HG03097 (cell line): ENCODE measurements around the gene SMURF1.

Experiments
- ATAC-seq: cut with Tn5 transposase; IDR thresholded peaks from one replicate; pipeline ENCODE4 v1.9.1; 2021; ENCODE audit not compliant: unreplicated experiment, low FRiP score

The SMURF1 gene

DNA sequence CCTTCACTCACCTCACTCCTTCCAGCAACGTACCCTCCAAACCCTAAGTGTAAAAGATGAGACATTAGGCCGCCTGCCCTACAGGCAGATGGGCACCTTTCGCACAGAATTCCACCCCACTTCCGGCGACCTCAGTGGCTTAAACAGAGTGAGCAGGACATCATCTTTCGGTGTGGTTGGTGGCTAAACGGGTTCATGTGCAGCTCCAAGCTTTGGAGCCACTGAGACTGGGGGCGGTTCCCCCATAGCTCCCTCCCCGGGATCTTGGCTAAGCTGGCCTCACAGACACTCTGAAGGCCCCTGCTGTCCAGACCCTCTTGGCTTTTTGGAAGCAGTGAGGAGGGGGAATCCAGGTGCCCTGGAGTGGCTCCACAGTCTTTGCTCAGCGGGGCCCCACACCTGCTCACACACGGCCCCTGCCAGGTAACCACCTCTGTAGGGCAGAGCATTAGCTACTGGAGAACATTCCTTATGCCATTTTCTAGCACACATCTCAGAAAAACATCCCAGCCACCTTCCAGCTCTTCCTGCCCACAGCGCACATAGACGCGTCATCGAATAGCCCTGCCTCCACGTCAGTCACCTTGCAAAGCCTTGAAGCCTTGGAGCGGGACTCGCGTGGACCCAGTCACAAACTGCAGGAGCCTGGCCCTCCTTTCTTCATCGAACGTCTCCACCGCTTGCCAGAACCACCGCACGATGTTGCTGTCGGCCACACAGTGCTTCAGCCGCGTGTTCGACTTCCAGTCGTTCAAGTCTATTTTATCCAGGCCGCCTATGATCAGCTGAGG is 108.8 kb downstream of the SMURF1 start:
- ATAC-seq = no peak

- no peak for ATAC-seq
Measured at GRCh38 chr7:99033765-99034164, 110.1 kb downstream of the SMURF1 start.

GRCh38 chr7:99032928-99033327 is 111.0 kb downstream of the SMURF1 start:
- no peak for ATAC-seq

DNA sequence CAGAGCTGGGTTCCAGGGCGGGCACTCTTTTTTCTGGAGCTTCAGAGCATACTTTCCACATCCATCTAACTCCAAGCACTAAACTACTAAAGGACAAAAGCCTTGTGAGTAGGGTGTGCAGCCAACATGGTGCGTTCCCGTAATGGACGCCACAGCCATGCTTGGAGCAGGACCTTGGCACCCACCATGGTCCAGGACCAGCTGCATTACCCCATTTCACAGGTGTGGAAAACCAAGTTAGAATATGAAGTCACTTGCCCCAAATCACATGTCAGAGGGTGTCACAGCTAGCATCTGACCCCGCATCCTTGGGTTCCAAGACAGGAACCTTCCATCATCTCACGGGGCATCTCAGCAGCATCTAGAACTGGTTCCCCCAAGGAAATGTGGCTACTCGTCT is 112.4 kb downstream of the SMURF1 start:
- no peak for ATAC-seq

GRCh38 chr7:99030951-99031350 is 113.0 kb downstream of the SMURF1 start:
- ATAC-seq = no peak

DNA sequence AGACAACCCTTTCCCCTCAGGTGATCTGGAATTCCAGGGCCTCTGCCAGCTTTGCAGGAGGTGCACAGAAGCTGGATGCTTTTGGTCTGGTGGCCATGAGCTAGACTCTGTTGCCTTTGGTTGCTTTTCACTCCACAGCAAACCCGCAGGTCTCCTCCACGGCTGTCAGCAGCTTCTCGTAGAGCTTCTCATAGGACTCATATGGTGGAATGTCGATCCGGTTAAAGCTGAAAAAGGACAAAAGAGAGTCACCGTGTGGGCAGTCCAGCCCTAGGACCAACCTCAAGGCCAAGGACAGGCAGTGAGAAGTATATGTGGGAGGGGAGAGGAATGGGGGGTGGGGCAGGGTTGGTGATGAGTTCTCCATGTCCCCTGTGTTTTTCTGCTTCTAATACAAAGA is 113.5 kb downstream of the SMURF1 start:
- no peak for ATAC-seq

- no peak for ATAC-seq
Measured at GRCh38 chr7:99029466-99030435, 114.2 kb downstream of the SMURF1 start.

DNA sequence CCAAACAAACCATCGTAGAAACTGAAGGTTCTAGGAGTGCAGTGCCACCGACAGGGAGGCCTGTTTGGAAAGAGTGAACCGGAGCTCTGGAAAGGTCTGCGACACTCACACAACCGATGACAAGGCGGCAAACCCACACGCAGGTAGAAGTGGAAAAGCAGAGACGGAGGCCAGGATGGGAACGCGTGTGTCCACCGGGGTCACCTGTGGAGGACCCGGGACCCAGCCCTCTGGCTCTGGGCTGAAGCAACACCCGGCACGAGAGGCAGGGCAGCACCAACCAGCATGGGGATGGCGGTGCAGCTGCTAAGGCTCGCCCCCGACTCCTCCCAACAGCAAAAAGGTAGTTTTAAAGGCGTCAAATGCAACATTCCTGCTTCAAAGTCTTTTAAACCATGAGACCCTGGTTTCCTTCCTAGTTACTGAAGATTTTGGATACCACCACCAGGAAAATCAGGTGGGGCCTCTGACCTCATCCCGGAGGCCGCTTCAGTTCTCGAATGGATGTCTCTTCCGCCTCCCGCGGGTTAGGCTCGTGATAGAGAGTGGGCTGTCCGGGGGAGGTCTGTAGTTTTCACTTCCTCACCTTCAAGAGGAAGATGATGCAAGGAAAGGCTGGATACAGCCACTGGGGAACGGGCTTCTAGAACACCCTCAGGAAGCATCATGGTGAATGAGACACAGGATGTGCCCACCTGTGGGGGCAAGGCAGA is 115.5 kb downstream of the SMURF1 start:
- no peak for ATAC-seq

DNA sequence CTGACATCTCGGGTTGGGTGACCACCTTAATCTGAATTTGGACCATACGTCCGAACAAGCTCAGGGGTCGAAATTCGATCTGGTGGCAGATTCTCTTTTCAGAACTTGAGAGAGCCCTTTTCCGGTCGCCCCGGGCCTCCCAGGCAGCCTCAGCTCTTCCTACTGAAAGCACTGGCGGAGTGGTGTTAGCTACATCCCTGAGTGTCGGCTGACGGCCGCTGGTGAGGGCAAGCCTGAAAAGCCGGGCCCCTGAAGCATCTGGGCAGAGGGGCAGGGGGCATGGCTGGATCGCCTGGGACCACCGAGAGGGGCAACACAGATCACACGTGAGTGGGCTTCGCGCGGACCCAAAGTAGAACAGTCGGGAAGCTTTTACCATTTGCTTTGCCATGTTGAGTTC is 116.1 kb downstream of the SMURF1 start:
- ATAC-seq = no peak

- ATAC-seq = no peak
Measured at GRCh38 chr7:99027241-99027640, 116.7 kb downstream of the SMURF1 start.

- ATAC-seq = no peak
Measured at GRCh38 chr7:99024066-99024465, 119.8 kb downstream of the SMURF1 start.

DNA sequence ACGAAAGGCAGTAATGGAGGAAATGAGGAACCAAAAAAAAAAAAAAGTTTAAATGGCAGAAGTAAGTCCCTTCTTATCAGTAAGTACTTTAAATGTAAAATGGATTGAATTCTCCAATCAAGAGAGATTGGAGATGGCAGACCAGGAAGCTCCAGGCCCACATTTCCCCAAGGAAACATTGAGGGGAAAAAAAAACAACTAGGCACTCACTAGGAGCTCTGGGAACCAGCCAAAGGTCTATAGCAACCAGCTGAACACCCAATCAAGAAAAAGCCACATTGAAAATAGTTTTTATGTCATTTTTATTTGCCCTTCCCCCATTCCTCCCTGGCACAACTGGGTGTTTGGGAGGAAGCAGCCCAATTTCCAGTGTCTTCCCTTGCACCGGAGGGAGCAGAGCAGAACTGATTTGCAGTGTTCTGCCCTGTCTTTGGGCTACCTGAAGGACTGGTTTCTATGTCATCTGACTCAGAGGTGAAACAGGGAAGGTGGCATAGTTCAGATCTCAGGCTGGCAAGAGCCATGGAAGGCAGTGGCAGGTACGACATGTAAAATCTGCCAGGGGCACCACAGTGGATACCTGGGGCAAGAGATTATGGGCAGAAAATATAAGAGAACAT is 121.9 kb downstream of the SMURF1 start:
- no peak for ATAC-seq

GRCh38 chr7:99020413-99020715 is 123.5 kb downstream of the SMURF1 start:
- ATAC-seq = no peak

DNA sequence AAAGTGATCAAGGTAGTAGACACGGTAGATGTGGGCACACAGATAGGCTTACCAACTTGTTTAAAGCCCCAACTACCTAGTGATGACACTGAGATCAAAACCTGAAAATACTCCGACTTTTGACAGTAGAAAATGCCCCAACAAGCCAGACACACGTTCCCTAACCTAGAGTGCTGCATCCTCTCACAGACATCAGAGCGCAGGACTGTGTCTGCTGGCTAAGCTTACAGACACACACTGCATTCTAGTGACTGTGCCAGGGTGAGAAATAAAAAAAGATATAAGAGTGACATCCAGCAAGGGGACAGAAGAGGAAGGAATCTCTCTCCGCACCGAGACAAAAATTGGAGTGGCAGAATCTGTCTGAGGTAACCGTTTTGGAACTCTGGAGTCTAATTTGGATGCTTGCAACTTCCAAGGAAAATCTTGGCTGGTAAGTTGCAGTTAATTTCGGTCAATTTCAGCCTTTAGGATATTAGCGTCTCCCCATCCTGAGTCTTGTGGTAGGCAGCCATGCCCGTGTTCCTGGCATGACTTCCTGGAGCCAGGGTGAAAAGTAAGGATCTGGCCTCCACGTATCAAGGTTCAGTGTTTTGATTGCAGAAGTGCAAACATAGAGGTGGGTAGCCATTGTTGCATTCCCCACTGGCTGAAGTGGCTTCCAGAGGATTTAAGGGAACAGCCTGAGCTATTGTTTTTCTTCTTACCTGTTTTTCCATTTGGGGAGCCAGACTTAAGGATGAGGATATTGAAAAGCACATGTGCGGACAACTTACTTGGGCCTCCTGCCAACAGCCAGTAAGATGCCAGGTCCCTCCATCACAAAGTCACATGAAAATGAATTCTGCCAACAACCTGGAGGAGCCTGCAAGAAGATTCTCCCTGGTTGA is 124.1 kb downstream of the SMURF1 start:
- no peak for ATAC-seq

DNA sequence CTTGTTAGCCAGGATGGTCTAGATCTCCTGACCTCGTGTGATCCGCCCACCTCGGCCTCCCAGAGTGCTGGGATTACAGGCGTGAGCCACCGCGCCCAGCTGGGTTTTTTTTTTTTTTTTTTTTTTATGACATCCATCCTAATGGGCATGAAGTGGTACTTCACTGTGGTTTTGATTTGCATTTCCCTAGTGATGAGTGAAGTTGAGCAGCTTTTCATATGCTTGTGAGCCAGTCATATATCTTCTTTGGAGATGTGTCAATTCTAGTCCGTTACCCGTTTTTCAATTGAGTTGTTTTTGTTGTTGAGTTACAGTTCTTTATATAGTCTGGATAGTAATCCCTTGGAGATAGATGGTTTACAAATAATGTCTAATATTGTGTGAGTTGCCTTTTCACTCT is 127.7 kb downstream of the SMURF1 start:
- ATAC-seq = no peak

DNA sequence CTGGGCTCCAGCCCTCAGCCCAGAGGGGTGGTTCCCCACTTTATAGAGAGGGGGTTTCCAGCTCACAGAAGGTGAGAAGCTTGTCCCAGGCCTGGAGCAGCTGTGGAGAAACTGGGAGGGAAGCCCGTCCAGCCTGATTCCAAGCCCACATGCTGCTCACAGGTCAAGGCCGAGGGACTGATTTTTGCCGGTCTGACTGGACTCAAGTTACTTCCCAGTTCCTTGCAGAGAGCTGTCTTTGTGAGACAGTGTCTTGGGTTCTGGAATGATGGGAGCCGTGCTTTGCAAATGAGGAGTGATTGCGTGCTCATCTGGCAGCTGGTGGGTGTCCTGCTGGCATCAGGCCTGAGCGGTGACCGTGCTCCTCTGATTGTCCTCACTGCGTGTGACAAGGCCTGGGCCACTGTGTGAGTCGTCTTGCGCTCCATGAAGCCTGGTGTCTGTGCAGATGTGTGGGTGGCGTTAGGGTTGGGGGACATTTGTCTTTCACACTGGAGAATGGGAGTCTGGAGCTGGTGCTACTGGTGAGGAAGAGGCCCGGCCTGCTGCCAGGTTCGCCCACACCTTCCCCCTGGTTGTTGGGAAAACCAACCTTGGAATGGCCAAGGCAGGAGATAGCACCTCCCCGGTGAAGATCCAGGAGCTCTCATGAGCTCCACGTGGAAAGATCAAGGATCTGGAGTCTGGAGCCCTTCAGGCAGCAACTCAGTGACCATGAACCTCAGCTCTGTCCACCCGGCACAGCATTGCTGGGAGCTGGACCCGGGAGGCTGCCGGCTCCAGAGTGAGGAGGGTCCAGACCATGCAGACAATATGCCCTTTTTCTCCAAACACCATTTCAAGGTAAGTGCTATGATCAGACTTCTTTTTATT is 129.6 kb downstream of the SMURF1 start:
- no peak for ATAC-seq

DNA sequence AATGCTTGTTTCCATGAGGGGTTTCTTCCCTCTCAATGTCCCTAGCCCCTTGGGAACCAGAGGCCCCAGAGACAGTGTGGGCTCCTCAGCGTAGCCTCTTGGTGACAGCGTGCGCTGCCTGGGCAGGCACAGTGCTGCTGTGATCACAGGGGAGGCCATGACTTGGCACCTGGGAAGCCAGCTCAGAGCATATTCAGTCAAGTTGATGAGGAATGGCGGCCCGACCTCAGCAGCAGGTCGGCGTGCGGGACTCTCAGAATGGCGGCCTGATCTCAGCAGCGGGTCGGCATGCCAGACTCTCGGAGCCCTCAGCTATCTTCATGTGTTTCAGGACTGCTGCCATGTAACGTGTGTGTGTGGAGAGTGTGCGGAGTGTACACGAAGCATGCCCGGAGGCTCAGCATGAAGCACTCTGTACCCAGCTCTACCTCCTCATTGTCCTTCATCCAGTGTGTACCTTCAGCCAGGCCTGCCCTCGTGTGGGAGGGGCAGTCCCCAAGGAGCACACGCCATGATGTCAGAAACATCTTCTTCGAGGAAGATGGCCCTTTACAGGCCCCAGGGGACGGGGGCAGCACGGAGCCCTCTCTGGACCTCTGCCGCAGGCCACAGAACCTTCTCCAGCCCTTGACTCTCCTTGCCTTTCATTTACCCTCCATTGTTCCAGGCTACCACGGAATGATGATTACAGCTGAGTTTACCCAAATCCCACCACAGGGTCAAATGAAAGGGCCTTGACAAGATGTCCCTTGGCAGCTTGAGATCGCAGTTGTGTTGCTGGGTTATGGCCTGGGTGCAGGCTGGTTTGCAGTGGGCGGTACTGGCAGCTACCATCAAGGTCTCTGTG is 130.4 kb downstream of the SMURF1 start:
- no peak for ATAC-seq

- ATAC-seq = no peak
Measured at GRCh38 chr7:99012722-99013121, 131.2 kb downstream of the SMURF1 start.
